Stomach (tissue), 4 donors: ENCODE results near the gene ABLIM2.

Experiments used
- EP300 ChIP-seq: sonication (generic); formaldehyde crosslinking; IDR thresholded peaks from one replicate; pipeline ENCODE4 v1.6.1; 2017; ENCODE audit warnings: antibody characterized with exemption
- POLR2A ChIP-seq, 4 donors: fragments of 450-650 bp; IDR thresholded peaks; one replicate each; pipeline ENCODE4 v1.6.1; 2016; ENCODE audit warnings: antibody characterized with exemption in 4 of 4, control low read depth in 2 of 4, mild to moderate bottlenecking in 1 of 4, moderate library complexity in 1 of 4
- TF ChIP-seq, protein P1 (sequence below), 7 experiments: fragments of 450-650 bp in 4 of 7; fragments of 200-600 bp in 3 of 7; sonication (generic) in 3 of 7; IDR thresholded peaks; one replicate each; pipeline ENCODE4 v1.5.1; 2016 to 2019; ENCODE audit warnings: antibody characterized with exemption in 7 of 7, control low read depth in 2 of 7, mild to moderate bottlenecking in 1 of 7

DNA sequence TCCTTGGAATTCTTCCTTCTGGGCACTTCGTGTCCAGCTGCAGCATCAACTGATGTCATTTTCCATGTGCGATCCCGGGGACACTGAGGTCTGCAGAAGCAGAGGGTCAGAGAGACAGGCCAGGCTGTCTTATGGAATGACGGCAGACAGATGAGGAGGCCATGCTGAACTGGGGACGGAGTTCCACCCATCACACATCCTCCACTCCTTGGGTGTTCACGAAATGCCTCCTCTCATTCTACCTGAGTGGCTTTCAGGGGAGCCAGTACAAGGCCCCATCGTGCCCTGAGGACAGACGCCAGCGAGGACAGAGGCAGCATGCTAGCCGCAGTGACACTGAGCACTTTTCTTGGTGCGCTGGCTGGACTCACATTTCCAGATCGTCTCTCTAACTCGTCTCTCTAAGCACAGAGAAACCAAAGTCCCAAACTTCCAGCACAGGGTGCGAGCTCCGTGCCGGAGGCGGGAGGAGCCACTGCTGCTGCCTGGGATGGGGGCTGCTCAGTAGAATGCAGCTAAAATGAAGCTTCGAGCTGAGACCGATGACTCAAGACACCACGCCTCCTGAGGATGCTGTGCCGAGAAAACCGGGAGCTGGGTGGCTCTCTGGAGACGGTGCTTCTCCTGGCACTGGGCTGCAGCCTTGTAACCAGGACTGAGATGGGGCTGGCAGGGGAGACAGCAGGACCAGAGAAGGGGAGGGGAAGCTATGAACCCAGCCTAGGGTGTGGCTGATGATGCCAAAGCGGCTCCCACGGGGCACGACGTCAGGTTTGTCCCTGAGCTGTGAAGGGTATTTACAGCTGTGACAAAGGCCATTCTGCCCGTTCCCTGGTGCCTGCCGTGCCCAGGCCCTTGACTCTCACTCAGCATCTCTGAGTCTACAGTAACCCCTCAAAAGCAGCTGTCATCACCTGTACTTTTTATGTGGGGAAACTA is 8.2 kb downstream of the ABLIM2 start:
- TF ChIP-seq, protein P1, sequence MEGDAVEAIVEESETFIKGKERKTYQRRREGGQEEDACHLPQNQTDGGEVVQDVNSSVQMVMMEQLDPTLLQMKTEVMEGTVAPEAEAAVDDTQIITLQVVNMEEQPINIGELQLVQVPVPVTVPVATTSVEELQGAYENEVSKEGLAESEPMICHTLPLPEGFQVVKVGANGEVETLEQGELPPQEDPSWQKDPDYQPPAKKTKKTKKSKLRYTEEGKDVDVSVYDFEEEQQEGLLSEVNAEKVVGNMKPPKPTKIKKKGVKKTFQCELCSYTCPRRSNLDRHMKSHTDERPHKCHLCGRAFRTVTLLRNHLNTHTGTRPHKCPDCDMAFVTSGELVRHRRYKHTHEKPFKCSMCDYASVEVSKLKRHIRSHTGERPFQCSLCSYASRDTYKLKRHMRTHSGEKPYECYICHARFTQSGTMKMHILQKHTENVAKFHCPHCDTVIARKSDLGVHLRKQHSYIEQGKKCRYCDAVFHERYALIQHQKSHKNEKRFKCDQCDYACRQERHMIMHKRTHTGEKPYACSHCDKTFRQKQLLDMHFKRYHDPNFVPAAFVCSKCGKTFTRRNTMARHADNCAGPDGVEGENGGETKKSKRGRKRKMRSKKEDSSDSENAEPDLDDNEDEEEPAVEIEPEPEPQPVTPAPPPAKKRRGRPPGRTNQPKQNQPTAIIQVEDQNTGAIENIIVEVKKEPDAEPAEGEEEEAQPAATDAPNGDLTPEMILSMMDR (IDR thresholded peaks at IDR 0.05): no peak
- no peak for TF ChIP-seq POLR2A (IDR thresholded peaks at IDR 0.05)
- no peak for TF ChIP-seq EP300
